Choroid plexus epithelial cell (primary cell): Measurements from ENCODE around the gene CPNE9.

Experiments
- DNase-seq: peaks from one replicate; pipeline ENCODE4 v3.0.0-alpha.2; 2010; ENCODE audit warnings: low read depth
- H3K4me3 ChIP-seq: 2 replicates; pipeline ENCODE4 v1.5.1; 2011; ENCODE audit warnings: low read depth, mild to moderate bottlenecking, control low read depth, low read length, moderate library complexity
- TF ChIP-seq, protein P1 (sequence below): conservative IDR thresholded peaks from 2 replicates; pipeline ENCODE4 v1.5.1; 2011; ENCODE audit warnings: low read depth, mild to moderate bottlenecking, control low read depth, inconsistent platforms, low read length, moderate library complexity

Gene CPNE9

GRCh38 chr3:9691636-9692035 is 12.0 kb upstream of the CPNE9 start:
- TF ChIP-seq, protein P1, sequence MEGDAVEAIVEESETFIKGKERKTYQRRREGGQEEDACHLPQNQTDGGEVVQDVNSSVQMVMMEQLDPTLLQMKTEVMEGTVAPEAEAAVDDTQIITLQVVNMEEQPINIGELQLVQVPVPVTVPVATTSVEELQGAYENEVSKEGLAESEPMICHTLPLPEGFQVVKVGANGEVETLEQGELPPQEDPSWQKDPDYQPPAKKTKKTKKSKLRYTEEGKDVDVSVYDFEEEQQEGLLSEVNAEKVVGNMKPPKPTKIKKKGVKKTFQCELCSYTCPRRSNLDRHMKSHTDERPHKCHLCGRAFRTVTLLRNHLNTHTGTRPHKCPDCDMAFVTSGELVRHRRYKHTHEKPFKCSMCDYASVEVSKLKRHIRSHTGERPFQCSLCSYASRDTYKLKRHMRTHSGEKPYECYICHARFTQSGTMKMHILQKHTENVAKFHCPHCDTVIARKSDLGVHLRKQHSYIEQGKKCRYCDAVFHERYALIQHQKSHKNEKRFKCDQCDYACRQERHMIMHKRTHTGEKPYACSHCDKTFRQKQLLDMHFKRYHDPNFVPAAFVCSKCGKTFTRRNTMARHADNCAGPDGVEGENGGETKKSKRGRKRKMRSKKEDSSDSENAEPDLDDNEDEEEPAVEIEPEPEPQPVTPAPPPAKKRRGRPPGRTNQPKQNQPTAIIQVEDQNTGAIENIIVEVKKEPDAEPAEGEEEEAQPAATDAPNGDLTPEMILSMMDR, result no peak
- no peak for DNase-seq
- no peak overlapping the region for H3K4me3 ChIP-seq

DNA sequence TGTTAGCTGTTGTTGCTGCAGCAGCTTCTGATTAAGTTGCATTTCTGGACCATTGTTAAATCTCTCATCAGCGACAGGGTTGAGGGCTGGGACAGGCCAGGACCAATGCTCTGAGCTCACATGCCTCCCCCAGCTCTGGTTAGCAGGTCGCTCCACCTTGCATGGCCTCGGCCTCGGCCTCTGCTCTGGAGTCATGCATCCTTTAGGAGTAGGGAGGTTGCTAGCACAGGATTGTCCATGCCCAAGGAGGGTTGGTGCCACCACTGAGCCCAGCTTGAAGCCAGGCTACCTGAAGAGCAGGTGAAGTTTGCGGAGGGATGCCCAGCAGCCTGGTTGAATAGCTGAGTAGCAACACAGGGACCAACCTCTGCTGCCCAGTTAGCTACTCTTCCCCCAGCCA is 11.2 kb upstream of the CPNE9 start:
- DNase-seq, result no peak
- TF ChIP-seq, protein P1, result no peak

DNA sequence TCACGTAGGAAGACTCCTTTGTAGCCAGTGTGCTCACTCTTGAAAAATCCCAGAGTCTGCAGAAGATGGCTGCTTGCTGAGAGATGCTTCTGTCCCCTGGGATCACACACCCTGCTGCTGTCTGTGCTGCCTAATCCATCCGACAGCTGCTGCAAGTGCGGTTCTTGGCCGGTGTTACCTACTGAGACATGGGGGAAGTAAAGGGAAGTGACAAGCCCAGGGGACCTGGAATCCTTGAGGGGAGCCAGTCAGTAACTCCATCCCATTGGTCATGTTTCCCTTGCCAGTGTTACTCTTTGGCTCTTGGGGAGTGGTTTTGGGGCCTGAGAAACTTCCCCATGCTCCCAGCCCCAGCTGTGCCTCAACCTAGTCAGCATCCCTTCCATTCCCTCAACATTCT is 8.3 kb upstream of the CPNE9 start:
- TF ChIP-seq, protein P1, result no peak
- no peak for DNase-seq
- no peak overlapping the region for H3K4me3 ChIP-seq

More for the DNA sequence above, 11.2 kb upstream of the CPNE9 start:
- H3K4me3 ChIP-seq, result no peak overlapping the region

DNA sequence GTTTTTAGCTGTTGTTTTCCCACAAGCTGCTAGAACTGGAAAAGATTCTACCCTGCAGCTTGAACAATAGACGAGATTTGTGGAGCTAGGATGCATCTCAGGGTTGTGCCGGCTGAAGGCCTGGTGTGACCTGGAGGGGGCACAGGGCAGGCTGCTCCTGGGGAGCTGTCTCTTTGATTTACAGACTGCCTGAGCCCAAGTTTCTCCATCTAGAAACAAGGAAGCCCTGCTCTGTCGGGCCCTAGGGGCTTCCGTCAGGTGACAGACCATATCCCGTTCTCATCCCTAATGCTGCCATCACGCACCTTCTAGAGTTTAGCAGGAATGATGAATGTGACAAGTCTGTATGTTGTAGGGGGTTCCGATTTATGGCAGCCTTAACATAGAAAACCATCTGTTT is 7.9 kb upstream of the CPNE9 start:
- H3K4me3 ChIP-seq, result no peak overlapping the region
- DNase-seq, result no peak
- TF ChIP-seq, protein P1, result no peak

DNA sequence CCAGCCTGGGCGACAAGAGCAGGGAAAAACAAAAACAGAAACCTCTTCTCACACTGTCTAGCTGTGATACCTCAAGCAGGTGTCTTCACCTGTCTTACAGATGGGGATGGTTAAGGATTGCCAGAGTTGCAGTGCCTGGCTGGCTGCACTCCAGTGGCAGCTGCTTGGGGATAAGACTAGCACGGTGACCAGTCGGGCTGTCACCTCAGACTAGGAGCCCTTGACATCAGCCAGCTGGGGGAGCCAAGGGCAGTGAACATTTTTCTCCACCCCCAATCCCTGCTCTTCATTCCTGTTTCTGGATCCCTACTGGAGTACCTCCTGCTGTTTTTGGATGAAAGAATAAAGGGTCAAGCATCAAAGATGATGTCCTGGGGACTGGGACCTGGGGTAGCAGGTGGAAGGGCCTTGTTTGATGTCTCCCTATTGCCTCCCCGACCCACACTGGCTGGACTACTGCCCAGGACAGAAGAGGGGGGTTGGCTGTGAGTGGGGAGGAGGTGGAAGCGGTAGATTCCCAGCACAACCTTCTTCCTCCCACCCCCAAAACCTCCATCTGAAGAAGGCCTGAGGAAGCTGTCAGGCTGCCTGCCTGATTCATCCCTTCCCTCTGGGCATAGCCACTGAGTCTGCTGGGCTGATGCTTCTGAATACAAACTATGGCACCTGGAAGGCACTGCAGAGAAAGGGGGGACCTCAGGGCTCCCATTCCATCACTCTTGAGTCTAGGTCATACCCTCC is 7.0 kb upstream of the CPNE9 start:
- TF ChIP-seq, protein P1, result no peak
- no peak overlapping the region for H3K4me3 ChIP-seq
- DNase-seq, result no peak

DNA sequence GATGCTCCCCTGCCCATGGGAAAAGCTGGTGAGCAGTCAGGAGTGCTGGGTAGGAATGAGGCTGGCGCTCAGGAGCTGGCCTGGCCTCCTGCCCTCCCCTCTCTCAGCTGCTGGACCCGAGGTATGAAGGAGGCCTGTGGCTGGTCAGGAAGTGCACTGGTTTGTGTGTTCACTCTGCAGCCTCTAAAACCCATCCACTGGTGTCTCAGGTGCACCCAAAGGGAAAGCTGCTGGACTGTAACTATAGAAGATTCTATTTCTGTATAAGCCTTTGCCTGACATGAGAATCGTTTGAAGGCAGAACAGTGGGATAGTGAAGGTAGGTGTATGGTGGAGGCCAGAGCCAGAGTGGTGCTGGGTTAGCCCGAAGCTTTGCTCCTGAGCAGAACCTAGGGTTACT is 5.7 kb upstream of the CPNE9 start:
- no peak for DNase-seq
- TF ChIP-seq, protein P1, result no peak
- H3K4me3 ChIP-seq, result no peak overlapping the region

DNA sequence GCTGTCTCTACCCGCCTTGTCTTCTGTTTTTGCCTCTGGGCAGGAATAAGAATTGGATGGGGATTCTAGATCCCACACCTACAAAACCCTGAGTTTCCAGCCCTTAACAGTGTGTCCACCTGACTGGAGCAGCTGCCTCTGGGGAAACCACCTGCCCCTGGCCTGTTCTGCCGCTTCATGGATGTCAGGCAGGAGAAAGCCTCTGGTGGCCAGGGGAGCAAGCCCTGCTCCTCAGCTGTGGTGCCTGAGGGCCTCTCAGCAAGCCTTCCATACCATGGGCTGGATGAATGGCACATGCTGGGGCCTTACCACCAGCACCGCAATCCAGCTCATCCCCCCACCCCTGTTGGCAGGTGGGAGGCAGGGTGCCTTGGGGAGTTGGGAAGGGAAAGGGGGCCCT is 5.3 kb upstream of the CPNE9 start:
- TF ChIP-seq, protein P1, result no peak
- no peak overlapping the region for H3K4me3 ChIP-seq
- no peak for DNase-seq
